ENCODE data around the gene FOXF1.

Gene FOXF1

DNA sequence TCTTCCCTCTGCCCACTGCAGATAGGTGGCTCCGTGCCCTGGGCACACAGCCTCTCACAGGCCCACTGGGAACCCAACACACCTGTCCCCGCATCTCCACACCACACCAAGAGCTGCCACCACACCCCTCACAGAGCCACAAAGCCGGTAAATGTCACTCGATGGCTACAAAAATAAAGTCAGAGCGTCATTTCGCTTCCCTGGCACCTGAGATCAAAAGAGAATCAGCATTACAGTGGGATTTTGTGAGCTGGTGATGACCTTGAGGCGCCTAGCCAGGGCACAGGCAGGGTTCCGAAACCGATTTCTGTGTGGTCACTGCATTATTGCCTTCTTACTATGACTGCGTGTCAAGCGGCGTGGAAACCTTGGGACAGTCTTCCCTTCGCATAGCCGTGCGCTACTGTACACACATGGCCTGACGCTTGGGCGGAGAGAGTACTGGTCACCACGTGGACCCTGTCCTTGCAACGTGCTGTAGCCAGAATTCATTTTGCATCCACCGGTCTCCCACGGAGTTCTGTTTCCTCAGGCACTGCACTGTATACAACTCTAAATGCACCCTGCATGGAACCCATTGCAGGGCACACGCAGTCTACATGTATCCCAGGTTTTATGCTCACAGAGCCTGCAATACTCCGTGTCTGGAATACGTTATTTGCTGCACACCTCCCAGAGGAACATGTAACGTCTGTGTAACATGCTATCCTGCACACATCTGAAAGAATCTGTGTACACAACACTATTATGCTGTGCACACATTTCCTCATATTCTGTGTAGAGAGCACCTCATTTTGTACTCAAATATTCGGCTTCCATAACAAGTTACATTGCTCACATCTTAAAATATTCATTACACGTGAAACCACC lies 5.8 kb upstream of the FOXF1 start:
- no peak overlapping the region for H3K4me3 ChIP-seq (ENCODE audit: control insufficient read depth in 1 of 7, extremely low read depth in 1 of 7, insufficient read depth in 4 of 7, low read depth in 2 of 7, low read length in 6 of 7)
- peaks cover 0 to 4% (median 0%) of the 10 kb centered on the region in 5 experiments for H3K9me3 ChIP-seq (ENCODE audit: control extremely low read depth in 1 of 5, control insufficient read depth in 4 of 5, insufficient read depth in 2 of 5, low read depth in 1 of 5, low read length in 4 of 5)
- ChIA-PET CTCF (interaction anchor here (0.8 kb wide), 1 partner anchor 12 kb away, joined by 3 read pairs; no protein-coding TSS in a partner anchor), POLR2A (no interaction called here)
- H3K27ac ChIP-seq (ENCODE audit: insufficient read depth in 1 of 2, low read depth in 1 of 2, low read length in 2 of 2, poor library complexity in 1 of 2, severe bottlenecking in 2 of 2): no peak overlapping the region
- peaks cover 0 to 21% (median 12%) of the 10 kb centered on the region in 4 experiments for H3K4me1 ChIP-seq (ENCODE audit: control extremely low read depth in 1 of 4, control insufficient read depth in 4 of 4, insufficient read depth in 4 of 4, low read length in 3 of 4)
- WGBS (ENCODE audit: insufficient coverage): 13% methylated on average over 26 of the region's 27 CpGs
- H3K27me3 ChIP-seq (replicated peaks in 2 of 5; ENCODE audit: control insufficient read depth in 4 of 5, insufficient read depth in 5 of 5, low read length in 4 of 5): peaks cover 3 to 100% (median 70%) of the 10 kb centered on the region in 5 experiments
- no peaks in the 10 kb centered on the region for H3K36me3 ChIP-seq (ENCODE audit: control insufficient read depth in 4 of 4, insufficient read depth in 4 of 4, low read length in 3 of 4)
- no peak for DNase-seq

- CTCF ChIA-PET: no interaction called here
Observed at GRCh38 chr16:86505185-86505898, 5.0 kb upstream of the FOXF1 start.

DNA sequence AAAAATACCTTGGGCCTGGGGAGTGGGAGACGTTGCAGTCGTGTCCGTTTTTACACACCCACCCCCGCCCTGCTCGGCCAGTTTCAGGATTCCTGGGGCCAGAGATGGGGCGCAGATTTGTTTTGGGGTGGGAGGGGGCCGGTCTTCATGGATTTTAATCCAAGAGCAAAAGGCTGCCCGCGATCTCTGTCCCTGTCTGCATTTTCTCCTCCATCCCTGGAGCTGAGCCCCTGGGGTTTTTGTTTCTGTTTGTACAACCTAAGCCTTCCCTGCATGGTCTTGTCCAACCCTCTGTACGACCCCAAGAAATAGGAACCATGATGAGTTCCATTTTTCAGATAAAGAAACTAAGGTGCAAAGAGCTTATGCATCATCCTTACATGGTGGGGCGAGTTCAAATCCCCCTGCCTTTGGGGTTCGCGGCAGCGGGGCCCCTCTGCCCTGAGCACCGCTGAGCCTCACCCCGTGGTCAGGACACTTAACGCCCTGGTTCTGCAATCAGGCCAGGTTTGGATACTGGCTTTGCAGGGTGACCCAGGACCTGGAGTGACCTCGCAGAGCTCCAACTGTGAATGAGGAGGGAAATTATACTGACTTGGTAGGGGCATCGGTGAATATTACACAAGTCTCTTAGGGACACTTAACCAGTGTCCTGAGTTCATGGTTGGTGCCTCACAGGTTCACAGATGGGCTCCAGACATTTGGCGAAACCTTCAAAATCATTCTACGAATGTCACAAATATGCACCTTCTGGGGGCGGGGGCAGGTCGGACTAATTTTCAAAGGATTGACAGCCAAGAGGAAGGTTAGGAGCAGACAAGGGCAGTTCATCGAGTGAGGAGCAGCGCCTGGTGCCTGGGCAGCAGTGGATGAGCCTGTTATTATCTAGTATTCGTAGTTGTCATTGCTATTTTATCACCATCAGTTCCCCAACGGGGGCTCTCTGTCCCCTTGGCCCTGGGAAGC lies 4.1 kb upstream of the FOXF1 start:
- H3K27ac ChIP-seq (ENCODE audit: insufficient read depth in 1 of 2, low read depth in 1 of 2, low read length in 2 of 2, poor library complexity in 1 of 2, severe bottlenecking in 2 of 2): no peak overlapping the region
- CTCF ChIA-PET: no interaction called here
- DNase-seq: no peak
- H3K27me3 ChIP-seq (replicated peaks in 2 of 5; ENCODE audit: control insufficient read depth in 4 of 5, insufficient read depth in 5 of 5, low read length in 4 of 5): peaks cover 3 to 98% (median 63%) of the 10 kb centered on the region in 5 experiments
- POLR2A ChIA-PET: no interaction called here
- H3K4me3 ChIP-seq (ENCODE audit: control insufficient read depth in 1 of 7, extremely low read depth in 1 of 7, insufficient read depth in 4 of 7, low read depth in 2 of 7, low read length in 6 of 7): peak overlapping the region in 1 of 7 experiments; percentile 5
- peaks cover 0 to 33% (median 20%) of the 10 kb centered on the region in 4 experiments for H3K4me1 ChIP-seq (ENCODE audit: control extremely low read depth in 1 of 4, control insufficient read depth in 4 of 4, insufficient read depth in 4 of 4, low read length in 3 of 4)
- H3K36me3 ChIP-seq (ENCODE audit: control insufficient read depth in 4 of 4, insufficient read depth in 4 of 4, low read length in 3 of 4): no peaks in the 10 kb centered on the region
- WGBS (ENCODE audit: insufficient coverage): 10% methylated on average over 18 of the region's 27 CpGs
- peaks cover 0 to 4% (median 0%) of the 10 kb centered on the region in 5 experiments for H3K9me3 ChIP-seq (ENCODE audit: control extremely low read depth in 1 of 5, control insufficient read depth in 4 of 5, insufficient read depth in 2 of 5, low read depth in 1 of 5, low read length in 4 of 5)

More at GRCh38 chr16:86505185-86505898, 5.0 kb upstream of the FOXF1 start:
- no peak for DNase-seq
- POLR2A ChIA-PET: no interaction called here
- Histone ChIP-seq H3K4me1 (ENCODE audit: control extremely low read depth in 1 of 4, control insufficient read depth in 4 of 4, insufficient read depth in 4 of 4, low read length in 3 of 4) (peaks cover 0 to 27% (median 16%) of the 10 kb centered on the region in 4 experiments), H3K27me3 (replicated peaks in 2 of 5; ENCODE audit: control insufficient read depth in 4 of 5, insufficient read depth in 5 of 5, low read length in 4 of 5) (peaks cover 3 to 99% (median 63%) of the 10 kb centered on the region in 5 experiments), H3K36me3 (ENCODE audit: control insufficient read depth in 4 of 4, insufficient read depth in 4 of 4, low read length in 3 of 4) (no peaks in the 10 kb centered on the region), H3K4me3 (ENCODE audit: control insufficient read depth in 1 of 7, extremely low read depth in 1 of 7, insufficient read depth in 4 of 7, low read depth in 2 of 7, low read length in 6 of 7) (no peak overlapping the region), H3K27ac (ENCODE audit: insufficient read depth in 1 of 2, low read depth in 1 of 2, low read length in 2 of 2, poor library complexity in 1 of 2, severe bottlenecking in 2 of 2) (no peak overlapping the region), H3K9me3 (ENCODE audit: control extremely low read depth in 1 of 5, control insufficient read depth in 4 of 5, insufficient read depth in 2 of 5, low read depth in 1 of 5, low read length in 4 of 5) (peaks cover 0 to 4% (median 0%) of the 10 kb centered on the region in 5 experiments)
- under 1% methylated on average over 60 of the region's 67 CpGs for WGBS (ENCODE audit: insufficient coverage)

DNA sequence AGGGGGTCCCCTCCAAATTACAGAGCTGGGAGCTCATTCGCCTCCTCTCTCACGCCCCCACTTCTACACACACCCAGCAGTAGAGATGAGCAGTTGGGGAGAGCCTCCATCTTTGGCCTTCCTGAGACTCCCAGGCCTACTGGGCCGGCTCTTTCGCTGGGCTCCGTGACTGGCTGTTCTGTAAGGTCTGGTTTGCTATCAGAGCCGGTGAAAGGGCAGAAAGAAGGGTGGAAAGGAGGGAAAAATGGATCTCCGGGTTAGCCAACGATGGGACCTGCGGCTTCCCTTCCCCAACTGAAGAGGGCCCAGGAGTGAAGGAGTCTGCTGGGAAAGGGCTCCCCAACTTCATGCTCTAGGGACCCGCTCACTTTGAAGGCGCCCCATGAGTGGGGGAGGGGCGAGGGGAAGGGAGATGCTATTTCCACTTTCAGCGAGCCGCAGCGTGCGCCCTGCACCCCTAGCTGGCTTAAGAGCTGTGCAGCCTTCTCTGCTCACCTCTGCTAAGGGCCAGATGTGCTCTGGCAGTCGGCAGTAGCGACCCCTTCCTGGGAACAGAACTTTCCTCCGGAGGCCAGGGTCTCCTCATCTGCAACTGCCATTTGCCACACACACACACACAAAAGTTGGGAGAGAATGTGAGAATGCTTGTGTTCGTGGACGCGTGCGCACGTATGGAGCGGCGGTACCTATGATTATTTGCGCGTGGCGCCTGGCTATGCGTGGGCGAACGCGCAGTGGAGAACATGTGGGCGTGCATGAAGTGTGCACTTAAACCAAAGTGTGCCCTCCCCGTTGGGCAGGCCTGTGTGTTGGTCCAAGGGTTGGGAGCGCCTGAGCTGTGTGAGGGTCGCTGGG lies 2.9 kb upstream of the FOXF1 start:
- peaks cover 0 to 4% (median 0%) of the 10 kb centered on the region in 5 experiments for H3K9me3 ChIP-seq (ENCODE audit: control extremely low read depth in 1 of 5, control insufficient read depth in 4 of 5, insufficient read depth in 2 of 5, low read depth in 1 of 5, low read length in 4 of 5)
- CTCF ChIA-PET: interaction anchor here (1.4 kb wide), 1 partner anchor 10 kb away, joined by 4 read pairs; no protein-coding TSS in a partner anchor

GRCh38 chr16:86508028-86508946 lies 2.0 kb upstream of the FOXF1 start:
- Histone ChIP-seq H3K27ac (ENCODE audit: insufficient read depth in 1 of 2, low read depth in 1 of 2, low read length in 2 of 2, poor library complexity in 1 of 2, severe bottlenecking in 2 of 2) (no peak overlapping the region), H3K4me1 (ENCODE audit: control extremely low read depth in 1 of 4, control insufficient read depth in 4 of 4, insufficient read depth in 4 of 4, low read length in 3 of 4) (peaks cover 0 to 36% (median 21%) of the 10 kb centered on the region in 4 experiments), H3K36me3 (ENCODE audit: control insufficient read depth in 4 of 4, insufficient read depth in 4 of 4, low read length in 3 of 4) (no peaks in the 10 kb centered on the region), H3K27me3 (replicated peaks in 2 of 5; ENCODE audit: control insufficient read depth in 4 of 5, insufficient read depth in 5 of 5, low read length in 4 of 5) (peaks cover 0 to 98% (median 61%) of the 10 kb centered on the region in 5 experiments), H3K9me3 (ENCODE audit: control extremely low read depth in 1 of 5, control insufficient read depth in 4 of 5, insufficient read depth in 2 of 5, low read depth in 1 of 5, low read length in 4 of 5) (peaks cover 0 to 4% (median 0%) of the 10 kb centered on the region in 5 experiments), H3K4me3 (ENCODE audit: control insufficient read depth in 1 of 7, extremely low read depth in 1 of 7, insufficient read depth in 4 of 7, low read depth in 2 of 7, low read length in 6 of 7) (peak overlapping the region in 4 of 7 experiments; percentile 1 to 76 (median 66))
- 2% methylated on average over 76 of the region's 99 CpGs for WGBS (ENCODE audit: insufficient coverage)
- no peak for DNase-seq
- CTCF ChIA-PET: interaction anchor here (1.4 kb wide), 1 partner anchor 9 kb away, joined by 4 read pairs; no protein-coding TSS in a partner anchor
- POLR2A ChIA-PET: no interaction called here

More for the DNA sequence above, 2.9 kb upstream of the FOXF1 start:
- Histone ChIP-seq H3K27me3 (replicated peaks in 2 of 5; ENCODE audit: control insufficient read depth in 4 of 5, insufficient read depth in 5 of 5, low read length in 4 of 5) (peaks cover 3 to 98% (median 64%) of the 10 kb centered on the region in 5 experiments), H3K4me1 (ENCODE audit: control extremely low read depth in 1 of 4, control insufficient read depth in 4 of 4, insufficient read depth in 4 of 4, low read length in 3 of 4) (peaks cover 0 to 36% (median 21%) of the 10 kb centered on the region in 4 experiments), H3K27ac (ENCODE audit: insufficient read depth in 1 of 2, low read depth in 1 of 2, low read length in 2 of 2, poor library complexity in 1 of 2, severe bottlenecking in 2 of 2) (no peak overlapping the region), H3K36me3 (ENCODE audit: control insufficient read depth in 4 of 4, insufficient read depth in 4 of 4, low read length in 3 of 4) (no peaks in the 10 kb centered on the region), H3K4me3 (ENCODE audit: control insufficient read depth in 1 of 7, extremely low read depth in 1 of 7, insufficient read depth in 4 of 7, low read depth in 2 of 7, low read length in 6 of 7) (no peak overlapping the region)
- 6% methylated on average over 27 of the region's 37 CpGs for WGBS (ENCODE audit: insufficient coverage)
- no peak for DNase-seq
- POLR2A ChIA-PET: no interaction called here
